ENCODE results near the gene B3GNT5.
A peak's percentile ranks its signal among the peaks of the same experiment; 100 is the strongest.

The B3GNT5 gene

DNA sequence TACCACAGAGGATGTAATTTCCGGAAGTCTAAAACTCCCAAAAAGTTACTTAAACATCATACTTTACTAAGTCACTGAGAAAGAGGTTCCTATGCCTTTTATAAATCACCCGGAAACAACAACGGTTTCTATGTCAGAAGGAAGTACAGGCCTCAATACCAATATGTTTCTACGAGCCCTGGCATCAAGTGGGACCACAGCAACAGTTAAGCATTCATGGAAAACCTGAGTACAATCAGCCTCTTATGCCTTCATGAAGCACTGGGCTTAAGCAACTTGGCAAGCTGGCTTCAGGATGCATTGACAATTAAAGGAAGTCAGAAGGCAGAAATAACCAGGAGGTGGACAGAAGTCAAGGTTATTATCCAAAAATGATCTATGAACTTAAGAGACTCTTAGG lies 19.1 kb upstream of the B3GNT5 start:
- no peak for DNase-seq

DNA sequence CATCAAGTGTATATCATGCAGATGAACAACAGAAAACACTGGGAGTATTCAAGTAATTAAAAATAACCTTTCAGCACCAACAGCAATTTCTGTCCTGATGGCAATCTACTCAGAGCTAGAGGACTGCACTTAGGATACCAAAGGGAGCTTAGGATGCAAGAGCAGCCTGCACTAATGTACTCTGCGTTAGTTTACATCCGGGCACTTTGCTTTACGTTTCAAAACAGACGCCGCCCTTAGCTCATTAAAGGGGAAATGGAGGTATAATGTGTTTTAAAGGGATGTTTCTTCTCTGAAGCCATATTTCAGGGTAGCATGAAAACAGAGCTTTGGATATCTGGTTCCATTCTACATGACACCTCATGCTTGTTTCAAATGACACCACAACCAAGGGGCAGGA lies 14.0 kb upstream of the B3GNT5 start:
- DNase-seq = no peak

DNA sequence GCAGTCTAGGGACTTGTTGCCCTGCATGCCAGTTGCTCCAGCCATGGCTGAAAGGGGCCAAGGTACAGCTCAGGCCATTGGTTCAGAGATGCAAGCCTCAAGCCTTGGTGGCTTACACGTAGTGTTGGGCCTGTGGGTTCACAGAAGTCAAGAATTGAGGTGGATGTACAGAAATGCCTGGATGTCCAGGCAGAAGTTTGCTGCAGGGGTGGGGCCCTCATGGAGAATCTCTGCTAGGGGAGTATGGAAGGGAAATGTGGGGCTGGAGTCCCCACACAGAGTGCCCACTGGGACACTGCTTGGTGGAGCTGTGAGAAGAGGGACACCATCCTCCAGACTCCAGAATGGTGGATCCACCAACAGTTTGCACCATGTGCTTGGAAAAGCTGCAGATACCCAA lies 10.6 kb upstream of the B3GNT5 start:
- DNase-seq = no peak

DNA sequence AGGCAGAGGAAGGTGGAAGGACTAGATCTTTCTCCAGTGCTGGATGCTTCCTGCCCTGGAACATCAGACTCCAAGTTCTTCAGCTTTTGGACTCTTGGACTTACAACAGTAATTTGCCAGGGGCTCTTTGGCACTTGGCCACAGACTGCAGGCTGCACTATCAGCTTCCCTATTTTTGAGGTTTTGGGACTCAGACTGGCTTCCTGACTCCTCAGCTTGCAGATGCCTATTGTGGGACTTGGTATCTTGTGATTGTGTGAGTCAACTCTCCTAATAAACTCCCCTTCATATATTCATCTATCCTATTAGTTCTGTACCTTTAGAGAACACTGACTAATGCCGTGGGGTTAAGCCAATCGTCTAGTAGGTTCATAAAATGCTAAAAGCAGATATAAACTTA lies 8.8 kb upstream of the B3GNT5 start:
- no peak for DNase-seq

DNA sequence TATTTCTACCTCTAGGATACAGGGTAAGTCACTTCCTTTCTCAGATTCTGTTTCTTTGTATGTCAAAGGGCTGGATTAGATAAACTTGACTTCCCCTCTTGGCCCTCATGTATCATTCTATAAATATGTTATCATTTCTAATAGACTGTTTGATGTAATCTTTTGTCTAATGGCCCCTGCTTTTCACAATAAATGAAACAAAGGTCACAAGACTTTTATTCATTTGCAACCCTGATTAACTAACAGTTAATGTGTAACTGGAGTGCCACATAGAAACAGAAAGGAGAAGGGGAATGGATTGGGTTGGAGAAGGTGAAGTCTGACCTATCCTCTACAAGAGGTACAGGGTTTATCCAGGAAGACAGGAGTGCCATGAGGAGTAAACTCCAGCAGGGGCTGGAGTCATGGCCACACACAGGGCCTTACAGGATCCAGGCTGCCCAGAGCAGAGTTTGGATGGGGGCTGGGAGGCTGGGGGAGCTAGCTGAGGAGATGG lies 8.0 kb upstream of the B3GNT5 start:
- DNase-seq = no peak

DNA sequence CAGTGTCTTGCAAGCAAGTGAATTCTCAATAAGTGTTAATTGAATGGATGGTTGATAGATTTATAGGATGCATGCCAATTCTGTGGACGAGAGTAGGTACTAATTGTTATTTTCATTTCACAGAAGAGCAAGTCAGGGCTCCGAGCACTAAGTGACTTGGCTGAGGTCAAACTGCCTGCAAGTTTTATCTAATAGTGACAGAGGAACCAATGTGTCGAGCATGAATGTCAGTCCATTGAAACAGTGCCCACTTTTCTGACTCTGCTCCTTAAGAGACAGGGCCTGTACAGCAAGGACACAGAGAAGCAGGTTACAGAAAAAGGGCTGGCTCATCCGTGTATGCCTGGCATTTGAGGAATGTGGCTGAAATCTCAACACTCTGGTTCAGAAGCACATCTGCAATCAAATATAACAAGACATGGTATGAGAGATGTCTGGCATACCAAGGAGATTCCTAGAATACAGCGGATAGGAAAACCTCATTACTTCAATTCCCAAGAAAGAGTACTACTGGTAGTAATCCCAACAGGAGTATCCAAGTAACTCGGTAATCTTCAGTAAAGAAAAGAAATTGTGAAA lies 6.0 kb upstream of the B3GNT5 start:
- no peak for DNase-seq

DNA sequence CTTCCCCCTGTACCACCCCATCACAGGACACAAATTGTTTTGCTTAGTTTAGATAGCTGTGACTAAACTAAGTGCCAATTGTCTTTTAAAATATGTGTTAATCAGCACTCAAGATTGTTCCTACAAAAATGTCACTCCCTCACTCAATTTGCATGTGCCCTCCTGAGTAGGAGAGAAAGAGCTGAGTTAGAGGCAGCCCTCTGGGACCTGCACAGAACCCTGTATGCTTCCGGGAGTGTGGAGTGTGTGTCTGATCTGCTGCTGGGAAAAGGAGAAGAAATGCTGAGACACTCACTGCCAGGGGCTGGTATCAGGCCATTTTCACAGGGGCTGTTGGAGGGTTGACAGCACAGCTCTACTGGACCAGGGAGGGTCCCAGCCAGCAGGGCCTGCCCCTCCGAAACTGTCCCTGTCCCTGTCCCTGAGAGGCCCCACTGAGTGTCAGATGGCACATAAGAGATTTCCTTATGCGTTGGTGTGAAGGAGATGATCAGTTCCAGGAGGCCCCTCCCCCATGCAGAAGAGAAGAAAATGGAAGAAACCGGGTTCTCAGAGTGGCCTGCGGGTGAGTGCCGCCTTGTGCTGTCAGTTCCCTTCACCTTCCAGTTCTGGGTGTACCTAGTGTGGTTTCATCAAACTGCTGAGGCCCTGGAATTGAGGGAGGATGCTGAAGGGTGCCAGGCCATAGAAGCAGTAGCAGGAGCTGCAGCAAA lies 3.9 kb upstream of the B3GNT5 start:
- no peak for DNase-seq

DNA sequence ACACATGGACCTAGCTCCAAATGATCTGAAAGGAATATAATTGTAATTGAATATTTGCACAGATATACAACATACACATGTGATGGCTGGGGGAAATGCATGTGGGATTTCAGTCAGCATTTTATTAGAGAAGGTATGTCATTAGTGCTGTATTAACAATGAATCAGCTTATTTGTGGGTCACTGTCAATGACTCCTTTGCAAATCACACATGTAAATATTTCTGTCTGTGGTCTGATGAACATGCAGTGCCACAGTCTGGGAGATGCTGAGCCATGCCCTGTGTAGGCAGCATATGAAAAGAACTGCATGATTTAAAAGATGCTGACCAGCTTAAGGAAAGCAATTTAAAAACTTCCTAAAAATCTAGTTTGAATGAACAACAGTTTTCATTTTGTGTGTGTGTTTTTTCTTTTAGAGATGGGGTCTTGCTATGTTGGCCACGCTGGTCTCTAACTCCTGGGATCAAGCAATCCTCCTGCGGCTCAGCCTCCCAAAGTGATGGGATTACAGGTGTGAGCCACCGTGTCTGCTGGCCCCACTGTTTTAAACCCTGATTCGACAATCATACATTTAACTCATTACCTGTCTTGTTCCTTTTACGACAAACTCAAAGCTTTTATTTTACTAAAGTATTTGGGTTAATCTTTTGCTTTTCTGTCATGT lies 803 bp upstream of the B3GNT5 start:
- DNase-seq = no peak

DNA sequence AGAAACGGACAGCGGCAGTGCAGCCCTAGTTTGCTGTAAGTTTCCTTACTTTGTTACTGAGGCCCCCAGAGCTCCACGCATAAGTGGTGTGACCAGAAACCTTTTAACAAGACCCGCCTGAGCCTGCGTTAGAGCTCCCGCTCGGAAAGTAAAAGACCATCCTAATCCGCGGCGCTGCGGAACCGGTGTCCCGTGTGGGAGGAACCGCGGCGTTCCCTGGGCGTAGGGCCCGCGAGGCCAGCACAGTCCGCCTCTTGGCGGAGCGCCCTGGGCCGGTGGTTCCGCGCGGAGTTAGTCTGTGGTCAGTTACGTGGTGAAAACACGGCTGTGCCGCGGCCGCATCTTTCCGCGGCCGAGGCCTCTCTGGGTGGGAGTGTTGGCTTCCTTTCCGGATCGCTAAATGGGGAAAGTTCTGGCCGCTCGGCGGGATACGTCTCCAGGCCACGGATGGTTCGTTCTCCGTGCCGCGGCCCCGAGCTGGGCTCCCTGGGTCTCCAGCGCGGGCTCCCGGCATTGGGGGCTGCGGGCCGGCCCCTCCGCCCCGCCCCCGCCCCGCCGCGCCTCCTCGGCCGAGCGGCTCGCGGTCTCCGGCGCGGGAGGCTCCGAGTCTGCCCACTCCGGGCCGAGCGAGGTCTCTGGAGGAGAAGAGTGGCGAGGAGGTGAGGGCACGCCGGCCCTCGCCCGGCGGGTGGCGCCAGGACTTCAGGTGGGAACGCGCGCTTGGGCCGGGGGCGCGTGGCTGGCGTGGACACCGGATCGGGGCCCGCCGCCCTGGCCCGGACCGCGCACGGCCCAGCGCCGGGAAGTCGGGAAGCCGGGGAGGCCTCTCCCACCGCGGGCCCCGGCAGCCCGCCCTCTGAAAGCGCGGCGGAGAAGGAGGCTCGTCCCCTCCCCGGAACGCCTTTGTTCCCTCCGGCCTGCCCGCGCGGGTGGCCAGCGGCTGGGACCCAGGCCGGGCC lies 754 bp downstream of the B3GNT5 start:
- DNase-seq = peak in 2 of 4 experiments; percentile 4

DNA sequence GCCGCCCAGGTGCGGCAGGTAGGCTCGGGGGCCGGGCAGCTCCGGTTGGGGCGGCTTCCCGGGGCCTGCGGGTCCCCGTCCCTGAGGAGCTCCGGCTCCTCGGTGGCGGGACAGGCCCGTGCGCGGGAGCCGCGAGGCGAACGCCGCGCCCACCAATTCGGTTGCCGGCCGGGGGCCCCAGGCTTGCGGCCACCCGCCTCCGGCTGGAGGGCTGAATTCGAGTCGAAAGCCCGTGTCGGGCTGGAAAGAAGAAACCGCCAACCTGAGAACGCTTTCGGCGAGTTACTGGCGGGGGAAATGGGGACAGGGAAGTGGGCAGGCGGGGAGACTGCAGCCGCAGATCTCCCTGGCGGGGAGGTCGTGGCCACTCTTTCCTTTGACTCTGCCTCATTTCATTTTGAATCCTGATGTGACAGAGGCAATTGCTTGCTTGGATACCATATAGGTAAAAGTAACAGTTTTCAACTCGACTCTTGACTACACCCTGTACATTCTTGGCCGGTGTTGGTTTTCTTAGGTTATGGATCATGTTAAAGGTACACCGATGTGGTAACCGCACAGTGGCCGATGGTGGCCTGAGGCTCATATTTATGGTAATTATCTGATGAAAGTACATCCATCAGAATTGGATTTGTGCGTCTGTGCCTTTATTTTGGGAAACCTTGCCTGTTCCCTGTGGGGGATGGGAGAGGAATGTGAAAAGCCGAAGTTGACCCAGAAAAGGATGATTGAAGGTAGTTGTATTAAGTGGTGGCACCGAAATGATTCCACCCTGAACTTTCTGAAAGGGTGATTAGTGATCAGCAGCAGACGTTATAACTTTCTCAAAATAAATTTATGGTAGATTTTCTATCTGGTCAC lies 1.7 kb downstream of the B3GNT5 start:
- no peak for DNase-seq

DNA sequence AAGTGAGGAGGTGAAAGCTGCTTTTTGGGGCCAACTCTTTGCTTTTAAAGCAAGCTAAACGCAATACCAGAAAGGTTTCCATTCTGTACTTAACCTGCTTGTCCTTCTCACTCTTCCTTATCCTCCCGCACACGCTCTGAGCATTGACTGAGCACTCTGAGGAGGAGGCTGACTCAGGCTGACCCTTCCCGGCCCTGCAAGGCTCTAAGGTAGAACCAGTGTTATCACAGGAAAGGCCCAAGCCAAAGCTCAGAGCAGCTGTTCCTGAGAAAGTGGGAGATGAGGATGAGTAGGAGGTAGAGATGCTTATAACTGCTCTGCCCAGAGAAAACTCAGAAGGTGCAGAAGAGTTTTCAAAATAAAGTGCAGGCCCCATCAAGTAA lies 2.3 kb downstream of the B3GNT5 start:
- no peak for DNase-seq

DNA sequence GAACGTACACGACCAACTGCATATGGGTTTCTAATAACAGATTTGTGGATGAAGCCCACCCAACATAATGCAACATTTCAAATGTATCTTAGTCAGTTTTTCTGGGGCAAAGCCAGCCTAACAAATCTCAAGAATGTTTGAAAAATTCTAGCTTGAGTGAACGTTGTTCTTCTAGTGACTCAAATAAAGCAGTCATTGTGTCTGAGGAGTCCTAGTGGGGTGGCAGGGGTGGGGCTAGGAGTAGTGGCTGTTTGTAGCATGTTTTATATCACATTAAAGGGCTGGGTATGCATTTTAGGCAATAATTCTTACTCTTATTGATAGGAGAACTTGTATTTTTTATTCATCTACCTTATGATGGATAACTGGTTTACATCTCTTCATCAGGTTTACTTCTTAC lies 6.0 kb downstream of the B3GNT5 start:
- DNase-seq = no peak

DNA sequence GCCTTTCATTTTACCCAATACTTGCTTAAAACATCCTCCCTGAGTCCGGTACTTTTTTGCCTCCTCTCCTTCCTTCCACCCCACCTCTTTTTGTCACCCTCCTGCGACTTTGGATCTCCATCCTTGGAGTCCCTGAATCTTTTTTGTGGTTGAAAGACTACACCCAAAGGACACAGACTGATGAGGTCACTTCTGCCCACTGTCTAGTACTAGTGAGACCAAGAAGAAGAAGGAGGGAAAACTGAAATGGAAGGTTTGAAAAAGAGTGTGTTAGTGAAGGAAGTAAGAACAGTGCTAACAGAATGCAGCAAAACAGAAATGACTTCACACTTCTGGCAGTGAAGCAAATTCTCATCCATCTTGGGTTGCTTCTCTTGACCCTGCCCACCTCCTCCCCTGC lies 6.6 kb downstream of the B3GNT5 start:
- DNase-seq = no peak

DNA sequence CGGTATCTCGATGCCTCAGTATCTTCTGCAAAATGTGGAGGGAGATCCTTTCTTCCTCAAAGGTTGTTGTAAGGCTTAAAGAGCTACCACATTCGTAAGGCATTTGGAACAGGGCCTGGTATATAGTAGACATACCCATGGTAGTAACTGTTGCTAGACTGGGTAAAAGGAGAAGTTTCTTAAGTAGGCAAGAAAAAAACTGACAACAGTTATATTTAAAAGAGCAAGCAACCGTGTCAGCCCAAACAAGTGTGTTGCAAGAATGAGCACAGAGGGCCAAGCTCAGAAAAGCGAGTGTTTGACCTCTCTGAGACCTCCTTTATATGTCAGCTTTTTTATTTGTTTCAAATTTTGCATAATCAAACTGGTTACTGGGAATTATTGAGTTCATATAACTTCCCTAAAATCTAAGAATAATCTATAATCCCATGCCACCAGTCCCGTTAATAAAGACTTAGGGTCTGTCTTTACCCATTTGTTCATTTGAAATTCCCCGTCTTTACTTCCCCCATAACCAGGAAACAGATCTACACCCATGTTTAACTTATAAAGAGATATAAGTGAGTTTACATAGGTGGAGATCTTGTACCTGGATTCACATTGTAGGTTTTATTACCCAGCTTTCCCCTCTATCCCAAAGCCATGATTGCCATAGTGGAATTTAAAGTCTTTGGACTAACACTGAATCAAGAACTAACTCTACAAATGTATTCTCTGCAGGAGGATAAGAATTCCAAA lies 7.3 kb downstream of the B3GNT5 start:
- no peak for DNase-seq

DNA sequence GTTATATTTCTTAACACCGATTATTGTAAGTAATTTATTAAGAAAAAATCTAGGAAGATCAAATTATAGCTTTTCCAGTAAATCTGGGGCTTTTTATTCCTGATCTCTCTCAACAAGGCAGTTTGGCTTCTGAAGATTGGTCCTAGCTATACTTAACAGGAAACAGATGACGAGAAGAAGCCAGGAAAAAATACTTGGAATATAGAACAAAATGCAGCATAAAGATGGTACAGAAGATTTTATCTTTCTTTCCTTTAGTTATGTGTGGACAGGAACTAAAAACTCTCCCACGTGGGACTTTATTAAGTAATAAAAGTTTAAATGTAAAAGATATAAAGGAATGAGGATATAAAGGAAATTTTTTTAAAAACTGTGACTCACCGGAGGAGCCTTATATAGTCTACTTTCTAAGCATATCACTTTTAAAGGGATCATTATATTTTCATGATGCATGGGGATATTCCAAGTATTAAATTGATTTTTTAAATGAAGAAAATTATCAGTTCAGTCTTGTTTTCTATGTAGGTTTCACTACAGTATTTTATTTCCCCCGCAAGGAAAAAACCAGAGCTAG lies 8.2 kb downstream of the B3GNT5 start:
- no peak for DNase-seq

DNA sequence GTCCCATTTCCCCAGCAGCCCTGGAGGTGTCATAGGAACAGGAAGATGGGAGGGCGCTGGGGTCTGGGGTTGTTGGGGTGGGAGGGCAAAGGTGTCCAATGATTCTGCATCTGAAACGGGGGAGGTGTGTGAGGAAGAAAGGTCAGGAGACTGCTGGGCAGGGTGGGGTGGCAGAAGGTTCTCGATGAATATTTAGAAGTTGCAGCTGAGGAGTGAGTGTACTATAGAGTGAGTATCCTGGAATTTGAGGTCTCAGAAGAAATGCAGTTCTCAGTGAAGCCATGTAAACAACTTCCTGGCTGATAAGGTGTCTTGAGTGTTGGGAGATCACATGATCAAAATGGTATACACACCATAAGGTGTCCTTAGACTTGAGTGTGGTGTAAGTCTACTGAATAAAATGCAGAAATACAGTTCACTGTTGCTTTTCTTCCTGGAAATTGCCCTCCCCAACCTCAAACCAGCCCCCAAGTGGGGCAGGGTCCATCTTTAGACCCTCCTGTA lies 9.9 kb downstream of the B3GNT5 start:
- DNase-seq = no peak

DNA sequence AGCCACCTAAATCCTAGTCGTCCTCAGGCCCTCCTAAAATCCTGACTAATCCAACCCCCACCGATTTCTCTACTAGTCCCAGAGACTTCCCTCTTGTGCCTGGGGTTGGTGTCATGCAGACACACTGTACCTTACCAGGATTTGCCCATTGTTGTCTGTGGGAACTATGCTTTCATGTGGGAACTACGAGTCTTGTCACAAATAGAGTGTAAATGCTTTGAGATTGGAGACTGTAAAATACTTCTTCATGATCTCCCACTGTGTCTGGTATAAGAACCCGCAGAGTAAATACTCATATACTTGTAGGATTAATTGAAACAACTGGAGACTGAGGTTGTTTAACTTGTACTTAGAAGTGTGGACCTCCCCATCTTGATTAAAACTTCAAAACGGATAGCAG lies 11.2 kb downstream of the B3GNT5 start:
- no peak for DNase-seq

DNA sequence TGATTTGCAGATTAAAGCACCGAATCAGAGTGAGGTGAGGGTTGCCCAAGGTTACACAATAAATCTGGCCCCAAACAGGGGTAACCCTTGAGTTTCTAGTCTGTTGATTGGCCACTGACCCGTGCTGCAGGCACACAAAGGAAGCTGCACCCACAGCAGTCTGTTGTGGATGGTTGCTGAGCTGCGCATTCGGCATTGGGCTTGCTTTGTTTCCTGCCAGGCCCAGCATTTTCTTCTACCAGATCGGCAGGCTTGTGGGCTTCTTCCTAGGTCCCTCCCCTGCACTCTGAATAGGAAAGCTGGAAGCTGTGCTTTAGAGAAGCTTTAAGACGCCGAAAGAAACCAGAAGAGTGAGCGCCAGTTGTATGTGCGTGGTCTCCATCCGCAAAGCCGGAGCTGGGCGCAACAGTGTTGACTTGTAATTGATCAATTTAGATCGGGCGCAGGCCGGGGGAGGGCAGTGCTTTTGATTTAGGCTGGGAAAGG lies 12.1 kb downstream of the B3GNT5 start:
- no peak for DNase-seq

DNA sequence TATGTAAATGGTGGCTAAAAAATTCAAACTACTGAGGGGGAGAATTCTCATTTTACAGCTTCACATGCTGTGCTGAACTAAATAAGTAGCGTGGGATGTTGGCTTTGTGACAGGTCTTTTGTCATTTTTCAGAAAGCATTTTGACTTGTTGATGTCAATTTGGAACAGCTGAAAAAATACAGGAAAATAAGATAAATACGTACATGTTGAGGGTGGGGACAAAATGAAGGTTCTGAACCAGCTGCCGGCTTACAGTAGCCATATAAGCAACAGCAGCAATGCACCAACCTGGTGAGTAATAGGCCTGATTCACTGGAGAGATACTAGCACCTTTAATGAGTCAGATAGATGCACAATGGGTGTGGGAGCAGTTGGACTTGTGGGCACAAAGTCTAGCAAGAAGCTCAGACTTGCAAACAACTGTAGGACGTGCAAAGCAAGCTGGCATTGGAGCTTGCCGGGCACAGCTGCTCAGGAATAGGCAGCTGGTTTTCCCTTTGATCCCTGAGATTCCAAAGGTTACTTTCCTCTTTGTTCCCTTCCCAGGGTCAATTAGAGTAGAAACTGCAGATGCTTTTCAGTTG lies 12.9 kb downstream of the B3GNT5 start:
- DNase-seq = no peak

DNA sequence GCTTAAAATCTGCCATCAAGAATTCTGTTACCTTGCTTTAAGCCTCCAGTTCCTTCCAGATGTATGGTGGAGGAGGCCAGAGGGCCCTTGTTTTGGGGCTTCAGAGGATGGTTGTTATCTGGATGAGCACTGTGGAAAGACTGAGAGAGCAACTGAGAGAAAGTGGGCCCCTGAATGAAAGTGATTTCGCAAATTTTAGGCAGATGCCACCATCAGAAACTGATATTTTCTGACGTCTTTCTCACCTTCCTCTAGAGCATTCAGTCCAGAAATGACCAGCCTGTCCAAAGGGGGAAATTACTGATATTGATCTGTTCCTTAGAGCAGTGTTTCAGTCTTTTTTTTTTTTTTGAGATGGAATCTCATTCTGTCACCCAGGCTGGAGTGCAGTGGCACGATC lies 13.4 kb downstream of the B3GNT5 start:
- DNase-seq = no peak

All from activated CD4-positive, CD25-positive, alpha-beta regulatory T cell (primary cell).